K562 (cell line): Measurements from ENCODE around the gene ETV4. TPM values are rescaled to one million over a fixed set of nuclear protein-coding genes. Genes with fewer than 3 reads are reported as not detected.

Experiments used
- CLOCK ChIP-seq: fragments of 250-450 bp; sonication (Bioruptor Pico); IDR thresholded peaks from 2 replicates; pipeline ENCODE4 v1.4.0; 2020; ENCODE audit warnings: mild to moderate bottlenecking, moderate library complexity, borderline replicate concordance
- DNMT1 ChIP-seq: fragments of 450-650 bp; IDR thresholded peaks from 2 replicates; pipeline ENCODE4 v1.6.1; 2016; ENCODE audit warnings: antibody characterized with exemption, mild to moderate bottlenecking
- EWSR1 ChIP-seq: fragments of 450-650 bp; IDR thresholded peaks from 2 replicates; pipeline ENCODE4 v1.6.1; 2018; ENCODE audit warnings: borderline replicate concordance, mild to moderate bottlenecking, low read depth, moderate library complexity; ENCODE audit not compliant: partially characterized antibody
- GATAD2B ChIP-seq: fragments of 450-650 bp; IDR thresholded peaks from 2 replicates; pipeline ENCODE4 v1.6.1; 2017; ENCODE audit warnings: mild to moderate bottlenecking, borderline replicate concordance
- HMBOX1 ChIP-seq: sonication (generic); IDR thresholded peaks from 2 replicates; pipeline ENCODE4 v1.6.1; 2016
- LEF1 ChIP-seq: fragments of 450-650 bp; IDR thresholded peaks from 2 replicates; pipeline ENCODE4 v1.6.1; 2016; ENCODE audit warnings: mild to moderate bottlenecking
- RCOR1 ChIP-seq, 2 experiments: IDR thresholded peaks; 2 replicates each; pipeline ENCODE4 v1.6.1; 2012; ENCODE audit warnings: low read depth in 2 of 2, low read length in 2 of 2, borderline replicate concordance in 1 of 2, improper control_type of control experiment in 1 of 2
- SMAD2 ChIP-seq: fragments of 150-350 bp; IDR thresholded peaks from 2 replicates; pipeline ENCODE4 v1.6.1; 2014; ENCODE audit warnings: low read depth, mild to moderate bottlenecking, low read length
- SMAD4 ChIP-seq: fragments of 250-450 bp; sonication (Bioruptor Pico); conservative IDR thresholded peaks from 2 replicates; pipeline ENCODE4 v1.8.0; 2021; ENCODE audit warnings: inconsistent platforms, mild to moderate bottlenecking, moderate library complexity
- ZC3H4 ChIP-seq: sonication (generic); formaldehyde crosslinking; IDR thresholded peaks from 2 replicates; pipeline ENCODE4 v1.9.0; 2021; ENCODE audit warnings: missing genetic modification reagents, borderline replicate concordance
- ZFX ChIP-seq: sonication (generic); formaldehyde crosslinking; IDR thresholded peaks from 2 replicates; pipeline ENCODE4 v1.8.0; 2022; ENCODE audit warnings: mild to moderate bottlenecking, missing genetic modification reagents, moderate library complexity
- ZNF143 ChIP-seq: sonication (generic); formaldehyde crosslinking; IDR thresholded peaks from 2 replicates; pipeline ENCODE4 v1.9.0; 2022; ENCODE audit warnings: mild to moderate bottlenecking, missing genetic modification reagents
- ZNF609 ChIP-seq: sonication (generic); formaldehyde crosslinking; IDR thresholded peaks from 2 replicates; pipeline ENCODE4 v1.8.1; 2023; ENCODE audit warnings: missing genetic modification reagents, mild to moderate bottlenecking, borderline replicate concordance
- polyA plus RNA-seq, 8 experiments: library from polyadenylated mRNA; depleted of rRNA in 4 of 8; stranded (reverse) in 5 of 8; unstranded in 3 of 8; fragments of >200 nt; fragmentation: Nextera tagmentation in 2 of 8; fragmentation: Illumina TruSeq in 1 of 8; extraction: Ambion mirVana in 2 of 8; extraction: Trizol in 1 of 8; gene quantifications; 2 replicates each; pipeline versions ENCODE4 v1.2.1 to v1.2.3, GENCODE V29; 2011 to 2014; ENCODE audit warnings: inconsistent platforms in 1 of 8, missing spikeins in 1 of 8
- total RNA-seq, 7 experiments: library from RNA; depleted of rRNA in 6 of 7; stranded (reverse); fragments of >200 nt in 6 of 7; fragmentation: Illumina TruSeq in 2 of 7; extraction: Trizol in 2 of 7; gene quantifications; 2 replicates each; pipeline versions ENCODE4 v1.2.1 to v1.2.3, GENCODE V29; 2011 to 2021; ENCODE audit warnings: low replicate concordance in 1 of 7
- TF ChIP-seq, protein P1 (sequence below): fragments of 450-650 bp; conservative IDR thresholded peaks from 2 replicates; pipeline ENCODE4 v1.6.1; 2016; ENCODE audit warnings: missing genetic modification characterization, low read depth, mild to moderate bottlenecking, missing compliant biosample characterization, moderate library complexity
- TF ChIP-seq, protein P2 (sequence below): sonication (generic); formaldehyde crosslinking; IDR thresholded peaks from 2 replicates; pipeline ENCODE4 v1.8.0; 2022; ENCODE audit warnings: mild to moderate bottlenecking, missing genetic modification reagents
- TF ChIP-seq, protein P3 (sequence below): fragments of 250-450 bp; sonication (Bioruptor Pico); IDR thresholded peaks from 2 replicates; pipeline ENCODE4 v1.5.0; 2021

The ETV4 gene
- total and polyA plus RNA-seq, 9 of the 15 experiments (the other 6 are each of a cell fraction or from before 2014, with no cell fraction given), result 5.5 to 66.3 (median 28.2) TPM

DNA sequence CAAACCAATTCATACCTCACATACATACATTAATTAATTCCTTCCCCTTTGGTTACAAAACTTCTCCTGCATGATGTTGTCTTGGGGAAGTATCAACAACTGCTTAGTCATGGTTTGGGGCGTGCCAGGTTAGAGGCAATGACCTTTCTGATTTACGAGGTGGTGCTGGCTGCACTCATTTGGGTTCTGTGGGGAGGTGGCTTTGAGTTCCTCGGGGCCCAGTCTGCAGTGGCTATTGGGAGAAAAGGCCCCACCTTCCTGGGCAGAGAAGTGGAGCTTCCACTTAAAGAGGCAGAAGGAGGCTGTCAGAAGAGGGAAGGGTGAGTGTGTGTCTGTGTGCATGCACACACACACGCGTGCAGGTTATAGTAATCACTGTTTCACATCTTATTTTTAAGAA is 10.2 kb upstream of the ETV4 start (continued):
- TF ChIP-seq CLOCK (CRISPR knock-in tag) (no peak), ZNF143 (CRISPR knock-in tag) (no peak), EWSR1 (no peak), ZC3H4 (CRISPR knock-in tag) (no peak), SMAD2 (no peak), DNMT1 (no peak), LEF1 (peak; percentile 82), RCOR1 (IDR thresholded peaks at IDR 0.05; ENCODE audit: borderline replicate concordance in 1 of 2, low read depth in 2 of 2, low read length in 2 of 2) (peak in 1 of 2 experiments; percentile 75; a peak in 1 of 4 replicates), ZFX (CRISPR knock-in tag) (no peak), ZNF609 (CRISPR knock-in tag) (no peak), GATAD2B (no peak), HMBOX1 (0 out of 2 replicates have a peak, but pooled peaks have one; percentile 29), SMAD4 (CRISPR knock-in tag) (no peak; the same call in 1 of the 2 replicates)
- TF ChIP-seq, protein P1, sequence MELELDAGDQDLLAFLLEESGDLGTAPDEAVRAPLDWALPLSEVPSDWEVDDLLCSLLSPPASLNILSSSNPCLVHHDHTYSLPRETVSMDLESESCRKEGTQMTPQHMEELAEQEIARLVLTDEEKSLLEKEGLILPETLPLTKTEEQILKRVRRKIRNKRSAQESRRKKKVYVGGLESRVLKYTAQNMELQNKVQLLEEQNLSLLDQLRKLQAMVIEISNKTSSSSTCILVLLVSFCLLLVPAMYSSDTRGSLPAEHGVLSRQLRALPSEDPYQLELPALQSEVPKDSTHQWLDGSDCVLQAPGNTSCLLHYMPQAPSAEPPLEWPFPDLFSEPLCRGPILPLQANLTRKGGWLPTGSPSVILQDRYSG (tag), result no peak
- TF ChIP-seq, protein P2, sequence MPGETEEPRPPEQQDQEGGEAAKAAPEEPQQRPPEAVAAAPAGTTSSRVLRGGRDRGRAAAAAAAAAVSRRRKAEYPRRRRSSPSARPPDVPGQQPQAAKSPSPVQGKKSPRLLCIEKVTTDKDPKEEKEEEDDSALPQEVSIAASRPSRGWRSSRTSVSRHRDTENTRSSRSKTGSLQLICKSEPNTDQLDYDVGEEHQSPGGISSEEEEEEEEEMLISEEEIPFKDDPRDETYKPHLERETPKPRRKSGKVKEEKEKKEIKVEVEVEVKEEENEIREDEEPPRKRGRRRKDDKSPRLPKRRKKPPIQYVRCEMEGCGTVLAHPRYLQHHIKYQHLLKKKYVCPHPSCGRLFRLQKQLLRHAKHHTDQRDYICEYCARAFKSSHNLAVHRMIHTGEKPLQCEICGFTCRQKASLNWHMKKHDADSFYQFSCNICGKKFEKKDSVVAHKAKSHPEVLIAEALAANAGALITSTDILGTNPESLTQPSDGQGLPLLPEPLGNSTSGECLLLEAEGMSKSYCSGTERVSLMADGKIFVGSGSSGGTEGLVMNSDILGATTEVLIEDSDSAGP (CRISPR knock-in tag), result peak; percentile 89
- TF ChIP-seq, protein P3, sequence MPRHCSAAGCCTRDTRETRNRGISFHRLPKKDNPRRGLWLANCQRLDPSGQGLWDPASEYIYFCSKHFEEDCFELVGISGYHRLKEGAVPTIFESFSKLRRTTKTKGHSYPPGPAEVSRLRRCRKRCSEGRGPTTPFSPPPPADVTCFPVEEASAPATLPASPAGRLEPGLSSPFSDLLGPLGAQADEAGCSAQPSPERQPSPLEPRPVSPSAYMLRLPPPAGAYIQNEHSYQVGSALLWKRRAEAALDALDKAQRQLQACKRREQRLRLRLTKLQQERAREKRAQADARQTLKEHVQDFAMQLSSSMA, result no peak
